ENCODE measurements around the gene USP9X.

GRCh38 chrX:41097326-41097725 lies 12.1 kb downstream of the USP9X start:
- TF ChIP-seq POLR2A (IDR thresholded peaks at IDR 0.05) (no peak), CTCF (IDR thresholded peaks at IDR 0.05) (no peak)

Data from adrenal gland (tissue), 5 donors.